Forelimb muscle (tissue), 1 donor: ENCODE results near the gene EIF4G3. TPM values are rescaled to one million over a fixed set of nuclear protein-coding genes. Genes with fewer than 3 reads are reported as not detected.
"Not testable (repeated sequence)": the region's sequence is repeated elsewhere in the genome, so short reads cannot be mapped to it uniquely, and the experiment has no call there.

ENCODE experiments used
- DNase-seq: peaks from one replicate; pipeline ENCODE4 v3.0.0-alpha.2; 2013; ENCODE audit warnings: low read depth
- polyA plus RNA-seq: library from polyadenylated mRNA; unstranded; fragments of 120-200 nt; gene quantifications from one replicate; pipeline ENCODE4 v1.2.1, GENCODE V29; 2013; ENCODE audit not compliant: insufficient read length

The EIF4G3 gene
- polyA plus RNA-seq, 1 donor, result 33.3 TPM

- DNase-seq, result no peak
Measured at GRCh38 chr1:20949871-20950590, 226.7 kb downstream of the EIF4G3 start.

- DNase-seq, result no peak
Measured at GRCh38 chr1:20948101-20948500, 228.6 kb downstream of the EIF4G3 start.

GRCh38 chr1:20947409-20947808, 229.3 kb downstream of the EIF4G3 start:
- no peak for DNase-seq

- DNase-seq, result no peak
Measured at GRCh38 chr1:20936621-20937020, 240.1 kb downstream of the EIF4G3 start.

GRCh38 chr1:20936216-20936615, 240.5 kb downstream of the EIF4G3 start:
- DNase-seq, result no peak

GRCh38 chr1:20935717-20936116, 241.0 kb downstream of the EIF4G3 start:
- DNase-seq, result no peak

- DNase-seq, result no peak
Measured at GRCh38 chr1:20932437-20932977, 244.2 kb downstream of the EIF4G3 start.

GRCh38 chr1:20931930-20932436, 244.7 kb downstream of the EIF4G3 start:
- DNase-seq, result no peak

- no peak for DNase-seq
Measured at GRCh38 chr1:20930427-20930826, 246.3 kb downstream of the EIF4G3 start.

- DNase-seq, result no peak
Measured at GRCh38 chr1:20928146-20928545, 248.6 kb downstream of the EIF4G3 start.

- no peak for DNase-seq
Measured at GRCh38 chr1:20921285-20921684, 255.4 kb downstream of the EIF4G3 start.

GRCh38 chr1:20913242-20913641, 263.5 kb downstream of the EIF4G3 start:
- DNase-seq, result no peak

GRCh38 chr1:20907526-20907925, 269.2 kb downstream of the EIF4G3 start:
- DNase-seq, result not testable (repeated sequence)

- DNase-seq, result no peak
Measured at GRCh38 chr1:20903437-20903836, 273.3 kb downstream of the EIF4G3 start.

GRCh38 chr1:20900056-20900455, 276.6 kb downstream of the EIF4G3 start:
- no peak for DNase-seq

GRCh38 chr1:20899154-20899972, 277.3 kb downstream of the EIF4G3 start:
- no peak for DNase-seq

- no peak for DNase-seq
Measured at GRCh38 chr1:20896826-20897225, 279.9 kb downstream of the EIF4G3 start.

- no peak for DNase-seq
Measured at GRCh38 chr1:20893931-20894330, 282.8 kb downstream of the EIF4G3 start.

- no peak for DNase-seq
Measured at GRCh38 chr1:20891091-20891490, 285.6 kb downstream of the EIF4G3 start.

GRCh38 chr1:20887246-20887645, 289.5 kb downstream of the EIF4G3 start:
- DNase-seq, result no peak

GRCh38 chr1:20885121-20885520, 291.6 kb downstream of the EIF4G3 start:
- DNase-seq, result no peak

- DNase-seq, result no peak
Measured at GRCh38 chr1:20884513-20884912, 292.2 kb downstream of the EIF4G3 start.

GRCh38 chr1:20883766-20884165, 292.9 kb downstream of the EIF4G3 start:
- DNase-seq, result no peak
